ENCODE data around the gene LUC7L3.

LUC7L3 gene

DNA sequence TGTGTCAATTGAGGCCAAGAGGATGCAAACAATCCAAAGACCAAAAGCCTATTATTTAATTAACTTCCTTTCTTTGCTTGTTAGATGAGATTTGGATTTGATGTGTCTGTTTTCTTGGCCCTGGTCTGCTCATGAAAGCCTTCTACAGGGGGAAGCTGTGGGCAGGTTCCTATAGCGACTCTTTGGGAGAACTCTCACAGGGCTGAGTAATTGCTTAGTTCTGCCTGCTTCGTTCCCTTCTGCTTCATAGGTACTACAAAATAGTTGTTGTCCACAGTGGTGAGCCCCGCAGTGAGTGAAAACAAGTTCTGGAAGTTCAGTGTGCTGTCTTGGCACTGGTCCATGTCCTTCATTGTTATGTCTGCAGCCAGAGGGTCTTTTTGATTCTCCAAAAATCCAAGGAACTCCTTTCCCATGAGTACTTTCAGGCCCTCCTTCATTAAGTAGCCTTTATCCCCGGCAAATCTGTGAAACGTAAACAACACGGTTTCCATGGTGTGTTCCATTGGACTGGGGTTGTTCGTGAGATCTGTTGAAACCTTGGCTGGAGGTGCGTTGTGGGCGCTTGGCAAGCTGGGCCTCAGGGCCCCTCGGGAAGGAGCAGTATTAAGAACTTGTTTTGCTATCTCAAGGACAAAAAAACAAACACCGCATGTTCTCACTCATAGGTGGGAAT is 77.9 kb downstream of the LUC7L3 start:
- ChIA-PET CTCF (no interaction called here), POLR2A (ENCODE audit: low non-redundant PET) (no interaction called here)
- no peak overlapping the region for H3K27ac ChIP-seq
- DNase-seq (ENCODE audit: low spot score) = no peak
- TF ChIP-seq, protein P1, sequence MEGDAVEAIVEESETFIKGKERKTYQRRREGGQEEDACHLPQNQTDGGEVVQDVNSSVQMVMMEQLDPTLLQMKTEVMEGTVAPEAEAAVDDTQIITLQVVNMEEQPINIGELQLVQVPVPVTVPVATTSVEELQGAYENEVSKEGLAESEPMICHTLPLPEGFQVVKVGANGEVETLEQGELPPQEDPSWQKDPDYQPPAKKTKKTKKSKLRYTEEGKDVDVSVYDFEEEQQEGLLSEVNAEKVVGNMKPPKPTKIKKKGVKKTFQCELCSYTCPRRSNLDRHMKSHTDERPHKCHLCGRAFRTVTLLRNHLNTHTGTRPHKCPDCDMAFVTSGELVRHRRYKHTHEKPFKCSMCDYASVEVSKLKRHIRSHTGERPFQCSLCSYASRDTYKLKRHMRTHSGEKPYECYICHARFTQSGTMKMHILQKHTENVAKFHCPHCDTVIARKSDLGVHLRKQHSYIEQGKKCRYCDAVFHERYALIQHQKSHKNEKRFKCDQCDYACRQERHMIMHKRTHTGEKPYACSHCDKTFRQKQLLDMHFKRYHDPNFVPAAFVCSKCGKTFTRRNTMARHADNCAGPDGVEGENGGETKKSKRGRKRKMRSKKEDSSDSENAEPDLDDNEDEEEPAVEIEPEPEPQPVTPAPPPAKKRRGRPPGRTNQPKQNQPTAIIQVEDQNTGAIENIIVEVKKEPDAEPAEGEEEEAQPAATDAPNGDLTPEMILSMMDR (conservative IDR thresholded peaks at IDR 0.05; ENCODE audit: low read depth) = no peak

DNA sequence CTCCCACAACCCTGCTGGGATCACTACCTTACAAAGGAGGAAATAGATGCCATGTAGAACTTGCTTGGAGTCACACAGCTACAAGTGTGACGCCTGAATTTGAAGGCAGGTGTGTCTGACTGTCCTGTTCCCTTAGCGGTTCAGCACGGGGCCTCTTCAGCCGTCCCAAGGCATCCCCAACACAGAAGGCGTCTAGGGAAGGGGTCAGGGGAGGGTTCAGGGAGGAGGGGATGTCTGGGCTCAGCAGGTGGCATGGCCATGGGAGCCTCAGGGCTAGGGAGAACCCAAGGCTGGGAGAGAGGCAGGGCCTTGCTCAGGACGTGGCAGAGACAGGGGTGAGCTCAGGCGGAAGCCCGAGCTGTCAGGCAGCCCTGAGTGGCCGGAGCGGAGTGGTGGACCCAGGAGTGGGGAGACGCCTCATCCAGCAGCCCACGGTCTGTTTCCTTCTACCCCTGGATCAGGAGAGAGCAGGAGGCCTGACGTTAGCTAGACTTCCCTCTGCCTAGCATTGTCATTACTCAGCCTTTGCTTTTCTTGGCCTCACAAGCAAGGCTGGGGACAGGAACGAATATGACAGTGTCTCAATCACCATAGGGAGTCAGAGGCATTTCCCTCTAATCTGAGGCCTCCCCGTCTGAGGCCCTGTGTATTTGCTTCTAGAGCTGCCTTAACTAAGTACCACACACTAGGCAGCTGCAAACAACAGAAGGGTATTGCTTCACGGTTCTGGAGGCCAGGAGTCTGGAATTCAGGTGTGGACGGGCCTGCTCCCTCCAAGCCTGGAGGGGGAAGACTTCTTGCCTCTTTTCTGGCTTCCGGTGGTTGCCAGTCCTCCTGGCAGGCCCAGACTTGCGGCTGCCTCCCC is 79.3 kb downstream of the LUC7L3 start:
- TF ChIP-seq, protein P1 (conservative IDR thresholded peaks at IDR 0.05; ENCODE audit: low read depth) = no peak
- ChIA-PET CTCF (interaction anchor here (1.4 kb wide), 1 partner anchor 16 kb away, joined by 4 read pairs; no protein-coding TSS in a partner anchor), POLR2A (ENCODE audit: low non-redundant PET) (no interaction called here)
- peak overlapping the region; percentile 84 for H3K27ac ChIP-seq
- peak; percentile 68 for DNase-seq (ENCODE audit: low spot score)

DNA sequence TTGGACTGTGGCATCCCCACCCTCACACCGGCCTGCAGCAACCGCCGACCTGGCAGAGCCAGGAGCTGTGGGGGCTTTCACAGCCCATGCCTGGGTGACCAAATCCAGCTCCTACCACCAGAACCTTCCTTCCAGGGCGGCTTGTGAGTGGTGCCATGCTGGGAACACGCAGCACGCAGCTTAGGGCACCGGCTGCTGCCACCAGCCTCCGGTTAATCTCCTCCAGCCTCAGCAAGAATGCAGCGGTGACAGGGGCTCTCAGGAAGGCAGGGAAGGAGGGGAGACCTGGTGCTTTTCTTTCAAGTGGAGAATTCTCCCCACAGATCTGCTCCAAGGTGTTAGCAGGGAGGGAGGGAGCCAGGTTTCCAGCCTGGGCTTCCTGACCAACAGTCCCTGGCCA is 80.2 kb downstream of the LUC7L3 start:
- ChIA-PET CTCF (interaction anchor here (1.4 kb wide), 1 partner anchor 17 kb away, joined by 4 read pairs; no protein-coding TSS in a partner anchor), POLR2A (ENCODE audit: low non-redundant PET) (no interaction called here)
- no peak for DNase-seq (ENCODE audit: low spot score)
- peak overlapping the region; percentile 84 for H3K27ac ChIP-seq
- TF ChIP-seq, protein P1 (conservative IDR thresholded peaks at IDR 0.05; ENCODE audit: low read depth) = no peak

DNA sequence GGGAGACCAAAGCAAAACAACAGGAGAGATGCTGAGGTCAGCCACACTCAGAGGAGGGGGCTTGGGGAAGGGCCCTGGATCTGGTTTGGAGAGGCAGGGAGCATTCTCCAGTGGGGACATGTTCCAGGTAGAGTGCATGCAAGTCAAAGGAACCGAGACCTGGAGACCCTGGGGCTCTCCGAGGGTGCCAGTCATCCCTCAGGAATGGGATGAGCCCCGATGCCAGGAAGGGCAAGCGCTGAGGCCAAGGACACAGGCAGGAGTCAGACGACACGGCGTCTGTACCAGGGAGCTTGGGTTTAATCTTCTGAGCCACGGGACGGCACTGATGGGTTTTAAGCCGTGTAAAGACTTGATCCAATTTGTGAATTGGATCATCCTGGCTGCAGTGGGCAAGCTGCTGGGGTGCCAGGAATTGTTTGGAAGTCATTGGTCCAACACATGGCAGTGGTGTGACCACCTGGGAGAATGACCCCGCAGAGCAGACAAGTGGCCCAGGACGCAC is 80.8 kb downstream of the LUC7L3 start:
- CTCF ChIA-PET = interaction anchor here (0.7 kb wide), 1 partner anchor 16 kb away, joined by 3 read pairs; no protein-coding TSS in a partner anchor
- no peak for DNase-seq (ENCODE audit: low spot score)
- TF ChIP-seq, protein P1 (conservative IDR thresholded peaks at IDR 0.05; ENCODE audit: low read depth) = no peak
- no peak overlapping the region; the same call in 1 of the 2 replicates for H3K27ac ChIP-seq
- POLR2A ChIA-PET (ENCODE audit: low non-redundant PET) = no interaction called here

DNA sequence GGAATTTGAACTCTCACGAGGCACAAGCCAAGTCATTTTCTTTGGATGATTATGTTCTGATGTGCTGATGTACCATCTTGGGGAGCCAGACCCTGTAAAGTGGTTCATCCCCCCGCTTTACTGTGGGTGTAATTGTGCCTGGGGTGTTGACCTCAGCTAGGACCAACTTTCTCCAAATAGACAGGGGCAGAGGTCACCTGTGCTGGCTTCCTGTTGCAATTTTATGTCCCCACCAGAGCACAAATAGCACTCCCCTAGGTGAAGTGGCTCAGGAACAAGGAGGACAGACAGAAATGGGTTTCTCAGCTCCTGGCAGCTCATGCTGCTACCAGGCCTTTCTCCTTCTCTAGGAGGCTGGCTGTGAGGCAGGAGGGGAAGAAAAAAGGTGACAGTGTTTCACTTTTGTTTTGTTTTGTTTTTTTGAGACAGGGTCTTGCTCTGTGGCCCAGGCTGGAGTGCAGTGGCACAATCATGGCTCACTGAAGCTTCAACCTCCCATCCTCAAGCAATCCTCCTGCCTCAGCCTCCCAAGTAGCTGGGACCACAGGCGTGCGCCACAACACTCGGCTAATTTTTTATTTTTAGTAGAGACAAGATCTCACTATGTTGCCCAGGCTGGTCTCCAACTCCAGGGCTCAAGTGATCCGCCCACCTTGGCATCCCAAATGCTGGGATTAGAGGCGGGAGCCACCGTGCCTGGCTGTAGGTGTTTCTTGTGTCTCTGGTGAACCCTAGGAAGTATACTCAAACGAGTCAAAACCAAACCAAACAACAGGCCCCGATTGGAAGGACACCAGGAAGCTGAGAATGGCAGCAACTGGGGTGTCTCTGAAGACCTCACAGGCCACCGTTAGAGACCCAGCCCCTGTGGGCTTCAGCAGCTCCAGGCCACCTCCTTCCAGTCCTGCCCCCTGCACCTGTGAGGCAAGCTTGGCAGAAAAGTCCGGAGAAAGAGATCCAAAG is 83.5 kb downstream of the LUC7L3 start:
- POLR2A ChIA-PET (ENCODE audit: low non-redundant PET) = no interaction called here
- H3K27ac ChIP-seq = peak overlapping the region; percentile 23; the same call in 1 of the 2 replicates
- TF ChIP-seq, protein P1 (conservative IDR thresholded peaks at IDR 0.05; ENCODE audit: low read depth) = no peak
- no peak for DNase-seq (ENCODE audit: low spot score)
- CTCF ChIA-PET = interaction anchor here (0.5 to 2.6 kb wide), 4 partner anchors 12 to 922 kb away, joined by 3 to 9 read pairs (median 4); partner anchors contain the start of gene WFIKKN2

All from RWPE1 (cell line).